Lower leg skin (tissue), 3 donors: ENCODE results near the gene MIEF2.

ENCODE experiments used
- CTCF ChIP-seq, 3 donors: fragments of 450-650 bp; IDR thresholded peaks; one replicate each; pipeline ENCODE4 v1.5.1; 2016; ENCODE audit warnings: antibody characterized with exemption in 3 of 3, mild to moderate bottlenecking in 3 of 3, moderate library complexity in 2 of 3
- POLR2A ChIP-seq, 2 donors: fragments of 450-650 bp; IDR thresholded peaks; one replicate each; pipeline ENCODE4 v1.6.1; 2016 to 2017; ENCODE audit warnings: antibody characterized with exemption in 2 of 2, mild to moderate bottlenecking in 1 of 2, moderate library complexity in 1 of 2

GRCh38 chr17:18261659-18262058 is 1.2 kb downstream of the MIEF2 start:
- no peak for TF ChIP-seq POLR2A (IDR thresholded peaks at IDR 0.05)
- no peak for TF ChIP-seq CTCF (IDR thresholded peaks at IDR 0.05)
